HG03457 (cell line): ENCODE measurements around the gene ASB9.
"Not testable (repeated sequence)": the region's sequence is repeated elsewhere in the genome, so short reads cannot be mapped to it uniquely, and the experiment has no call there.

ENCODE experiments used
- ATAC-seq: cut with Tn5 transposase; IDR thresholded peaks from one replicate; pipeline ENCODE4 v1.9.1; 2021; ENCODE audit warnings: moderate number of reproducible peaks; ENCODE audit not compliant: unreplicated experiment

The ASB9 gene

DNA sequence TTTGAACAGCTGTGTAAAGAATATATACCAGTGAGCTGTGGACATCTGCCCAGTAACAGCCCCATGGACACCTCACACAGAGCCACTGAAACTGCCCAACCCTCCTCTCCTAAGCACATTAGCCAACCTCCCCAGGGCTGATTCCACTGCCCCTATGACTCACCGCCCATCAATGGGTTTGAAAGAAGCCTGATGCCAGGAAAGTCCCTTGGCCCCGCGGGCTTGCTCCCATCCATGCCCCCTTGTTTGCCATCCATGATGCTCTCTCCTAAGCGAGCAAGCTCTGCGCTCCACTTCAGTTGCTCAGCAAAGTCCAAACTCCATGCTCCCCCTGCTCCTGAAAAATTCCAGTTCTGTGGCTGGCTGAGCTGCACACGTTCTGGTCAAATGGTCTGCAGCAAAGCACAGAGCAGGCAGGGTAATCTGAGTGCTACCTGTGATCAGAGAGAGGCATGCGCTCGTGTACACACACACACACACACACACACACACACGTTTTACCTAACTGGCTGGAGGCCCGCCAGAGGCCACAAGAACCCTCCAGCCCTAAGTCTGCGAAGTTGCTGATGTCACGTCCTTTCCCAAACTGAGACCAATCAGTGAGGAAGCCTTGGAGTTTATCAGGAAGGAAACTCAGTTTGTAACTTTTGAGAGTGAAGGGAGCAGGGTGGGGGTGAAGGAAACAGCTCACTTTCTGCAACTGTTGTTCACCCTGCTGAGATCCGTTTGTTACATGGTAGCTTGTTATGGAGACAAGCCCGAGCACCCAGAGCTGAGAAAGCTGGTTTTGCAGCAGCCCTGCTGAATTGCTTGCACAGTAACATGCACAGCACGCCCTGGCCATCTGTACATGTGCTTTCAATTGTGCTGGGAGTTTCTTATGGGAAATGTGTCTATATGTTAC lies at the start of gene ASB9:
Gene ASB9, minus strand, starts transcription at position 466 of the 904 bp plus-strand sequence. Its CDS starts 209 bp downstream, at position 257.
- ATAC-seq = no peak

DNA sequence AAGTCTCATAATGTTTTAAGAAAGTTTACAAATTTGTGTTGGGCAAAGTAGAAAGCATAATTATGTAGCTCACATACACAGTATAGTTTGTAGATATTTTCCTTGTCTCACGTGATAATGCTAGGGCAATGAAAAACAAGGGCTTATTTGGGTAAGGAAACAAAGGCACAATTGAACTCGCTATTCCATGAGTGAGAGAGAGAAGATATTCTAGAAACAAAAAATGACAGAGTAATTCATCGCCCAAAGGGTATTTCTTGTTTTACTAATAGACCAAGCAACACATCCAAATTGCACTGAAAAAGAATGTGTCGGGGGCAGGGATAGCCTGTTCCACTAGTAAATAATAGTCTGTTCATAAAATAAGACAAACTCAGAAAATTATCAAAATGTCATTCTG lies 49.2 kb upstream of the ASB9 start:
- ATAC-seq = no peak

DNA sequence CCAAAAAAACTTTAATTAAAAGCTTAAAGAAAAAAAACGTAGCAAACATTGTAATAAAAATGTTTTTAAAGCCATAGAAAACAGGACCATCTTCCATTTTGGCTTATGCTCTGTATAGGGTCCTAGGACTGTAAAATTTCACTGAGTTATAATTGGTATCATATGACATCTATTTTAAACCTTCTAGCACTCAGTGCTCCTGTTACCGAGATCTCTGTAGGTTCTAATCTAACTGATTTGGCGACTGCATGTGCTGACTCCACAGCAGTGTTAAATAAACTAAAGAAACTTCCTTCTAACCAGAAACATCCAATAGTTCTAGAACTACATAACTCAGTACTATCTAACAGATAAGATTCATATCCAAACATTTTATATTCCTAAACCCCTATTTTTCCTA lies 45.6 kb upstream of the ASB9 start, which contains the start of gene ASB11:
Gene ASB11, minus strand, starts transcription at position 132 of the 400 bp plus-strand sequence. Its CDS starts 35 bp downstream, at position 97.
- ATAC-seq = no peak

GRCh38 chrX:15314472-15314871 lies 44.6 kb upstream of the ASB9 start:
- no peak for ATAC-seq

DNA sequence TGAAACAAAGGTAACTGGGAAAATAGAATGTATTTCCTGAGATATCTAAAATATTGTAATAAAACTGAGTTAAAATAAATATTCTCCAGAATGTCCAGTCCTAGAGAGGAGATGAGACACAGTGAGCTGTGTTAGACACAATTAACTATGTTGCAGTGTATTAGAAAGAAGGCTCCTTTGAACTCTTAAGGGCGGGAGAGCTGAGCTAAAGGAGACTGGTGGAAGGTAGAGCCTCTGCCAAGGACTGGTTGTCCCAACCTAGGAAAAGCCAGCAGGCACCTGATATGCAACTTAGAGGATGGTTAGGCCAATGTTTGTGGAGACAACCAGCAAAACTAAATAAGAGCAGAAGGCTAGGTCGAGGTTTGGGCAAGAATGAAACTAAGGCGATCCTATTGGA lies 41.2 kb upstream of the ASB9 start:
- ATAC-seq = no peak

DNA sequence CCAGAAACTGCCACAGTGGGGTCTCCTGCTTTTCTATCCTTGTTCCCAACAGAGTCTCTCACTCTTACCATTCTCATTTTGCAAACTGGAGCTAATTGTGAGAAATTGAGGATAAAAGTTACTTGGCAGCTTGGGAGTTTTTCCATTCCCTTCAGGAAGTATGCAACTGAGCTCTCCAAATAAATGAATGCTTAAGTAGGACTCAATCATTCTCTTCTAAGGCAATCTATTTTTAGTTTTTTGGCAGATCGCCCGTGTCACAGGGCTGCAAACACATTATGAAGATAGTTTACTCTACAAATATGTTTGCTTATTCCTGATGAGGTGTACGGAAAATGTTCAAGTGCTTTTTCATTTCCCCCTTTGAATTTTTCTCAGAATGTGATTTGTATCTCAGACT lies 40.2 kb upstream of the ASB9 start:
- no peak for ATAC-seq

DNA sequence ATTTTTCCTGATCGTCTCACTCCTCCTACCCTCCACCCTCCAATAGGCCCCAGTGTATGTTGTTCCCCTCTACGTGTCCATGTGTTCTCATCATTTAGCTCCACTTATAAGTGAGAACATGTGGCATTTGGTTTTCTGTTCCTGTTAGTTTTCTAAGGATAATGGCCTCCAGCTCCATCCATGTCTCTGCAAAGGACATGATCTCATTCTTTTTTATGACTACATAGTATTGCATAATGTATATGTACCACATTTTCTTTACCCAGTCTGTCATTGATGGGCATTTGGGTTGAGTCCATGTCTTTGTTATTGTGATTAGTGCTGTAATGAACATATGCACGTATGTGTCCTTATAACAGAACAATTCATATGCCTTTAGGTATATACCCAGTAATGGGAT lies 36.0 kb upstream of the ASB9 start:
- not testable (repeated sequence) for ATAC-seq

GRCh38 chrX:15301924-15302323 lies 32.0 kb upstream of the ASB9 start:
- ATAC-seq = no peak

DNA sequence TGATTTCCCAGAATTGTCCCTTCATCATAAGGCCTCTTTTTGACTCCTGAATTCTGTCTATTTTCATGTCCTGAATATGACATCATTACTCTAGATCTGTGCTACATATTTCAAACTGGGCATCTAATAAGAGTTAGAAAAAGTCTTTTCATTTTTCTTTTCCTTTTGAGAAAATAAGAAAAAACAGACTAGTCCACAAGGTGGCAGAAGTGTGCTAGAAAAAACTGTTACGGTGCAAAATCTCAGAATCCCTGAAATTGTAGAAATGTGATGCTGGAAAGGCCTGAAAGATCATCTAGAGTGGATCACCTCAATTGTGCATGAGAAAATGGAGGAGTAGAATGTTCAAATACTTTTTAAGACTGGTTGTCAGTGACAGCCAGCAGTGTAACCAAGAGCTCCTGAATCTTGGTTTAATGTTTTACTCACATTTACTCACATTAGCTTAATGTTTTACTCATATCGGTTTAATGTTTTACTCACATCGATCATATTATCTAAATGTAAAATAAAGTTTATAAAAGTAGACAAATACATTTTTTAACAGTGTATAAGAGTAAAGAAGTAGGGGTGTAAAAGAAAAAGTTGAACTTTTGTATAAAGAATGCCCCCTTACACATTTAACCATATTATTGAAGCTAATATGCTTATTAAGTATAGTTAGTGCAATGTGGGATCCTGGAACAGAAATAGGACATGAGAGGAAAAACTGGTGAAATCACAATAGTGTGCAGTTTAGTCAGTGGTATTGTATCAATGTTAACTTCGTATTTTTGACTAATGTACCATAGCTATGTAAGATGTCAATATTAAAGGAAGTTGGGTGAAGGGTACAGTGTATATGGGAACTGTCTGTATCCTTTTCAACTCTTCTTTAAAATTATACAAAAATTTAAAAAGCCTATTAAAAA lies 30.3 kb upstream of the ASB9 start:
- no peak for ATAC-seq

DNA sequence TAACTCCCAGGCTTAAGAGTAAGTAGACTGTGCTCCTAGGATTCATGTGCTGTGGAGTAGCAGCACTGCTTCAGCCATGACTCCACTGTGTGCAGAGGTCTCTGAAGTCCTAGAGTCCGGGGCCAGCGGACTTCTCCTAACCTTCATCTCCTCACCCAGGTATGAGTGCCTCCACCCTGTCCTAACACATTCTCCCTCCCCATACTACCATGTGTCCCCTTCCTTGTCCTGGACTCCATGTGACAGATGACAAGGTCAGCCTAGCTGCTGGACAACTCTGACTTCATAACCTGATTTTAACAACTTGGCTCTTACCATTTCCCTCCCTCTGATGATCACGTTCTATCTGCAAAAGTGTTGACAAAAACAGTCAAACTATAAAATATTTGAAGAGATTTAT lies 28.9 kb upstream of the ASB9 start:
- no peak for ATAC-seq

DNA sequence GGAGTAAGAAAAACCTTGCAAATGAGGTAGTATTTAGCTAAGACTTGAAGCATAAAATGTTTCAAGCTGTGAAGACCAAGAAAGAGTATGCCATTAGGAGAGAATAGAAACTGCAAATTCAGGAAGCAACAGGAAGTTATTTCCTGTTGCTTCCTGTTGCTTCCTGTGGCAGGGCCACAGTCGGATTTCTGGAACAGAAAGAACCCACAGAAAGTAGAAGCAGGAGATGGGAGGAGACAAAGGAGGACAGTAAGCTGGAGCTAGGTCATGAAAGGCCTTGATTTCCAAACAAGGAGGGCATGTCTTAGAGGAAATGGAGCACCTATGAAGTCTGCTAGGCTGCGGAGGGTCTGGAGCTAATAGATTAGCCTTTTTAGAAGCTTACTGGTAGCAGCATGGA lies 28.3 kb upstream of the ASB9 start:
- no peak for ATAC-seq

- no peak for ATAC-seq
These were observed 23.6 kb upstream of the ASB9 start for GRCh38 chrX:15293451-15293850.

DNA sequence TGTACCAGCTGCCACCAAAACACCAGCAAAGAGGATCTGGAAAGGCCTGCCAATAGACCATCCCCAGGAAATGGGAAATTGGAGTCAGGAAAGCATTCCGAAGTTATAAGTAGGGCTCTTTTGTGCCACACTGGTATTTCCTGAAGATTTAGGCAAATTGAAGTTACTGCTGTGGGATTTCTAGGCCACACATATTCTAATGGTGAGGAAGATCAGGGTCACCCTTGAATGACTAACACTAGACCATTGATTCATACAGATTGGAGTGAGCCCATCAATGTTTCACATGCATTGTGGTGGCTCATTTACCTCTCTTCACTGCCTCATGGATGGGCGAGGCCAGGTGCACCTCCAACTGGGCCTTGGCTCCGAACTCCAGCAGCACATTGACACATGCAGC lies 23.0 kb upstream of the ASB9 start:
- ATAC-seq = no peak

DNA sequence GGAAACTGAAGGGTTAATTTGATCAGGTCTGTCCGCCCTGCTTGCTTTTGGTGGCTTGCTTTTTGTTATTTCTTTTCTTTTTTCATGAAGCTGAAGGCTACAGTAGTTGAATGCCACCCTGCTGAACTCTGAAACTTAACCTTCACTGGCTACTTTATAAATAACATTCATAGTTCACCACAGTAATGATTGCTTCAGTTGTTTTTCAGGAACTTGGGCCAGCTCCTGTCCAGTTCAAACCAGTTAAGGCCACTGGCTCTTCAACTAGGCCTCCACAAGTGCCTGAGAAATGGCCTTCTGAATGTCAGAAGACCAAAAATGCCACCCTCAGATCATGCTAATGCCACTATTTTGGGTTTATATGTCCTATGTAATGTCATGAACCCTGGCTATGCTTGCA lies 7.7 kb upstream of the ASB9 start:
- ATAC-seq = no peak

GRCh38 chrX:15274946-15275345 lies 5.1 kb upstream of the ASB9 start:
- no peak for ATAC-seq

GRCh38 chrX:15273275-15273674 lies 3.4 kb upstream of the ASB9 start:
- ATAC-seq = not testable (repeated sequence)

DNA sequence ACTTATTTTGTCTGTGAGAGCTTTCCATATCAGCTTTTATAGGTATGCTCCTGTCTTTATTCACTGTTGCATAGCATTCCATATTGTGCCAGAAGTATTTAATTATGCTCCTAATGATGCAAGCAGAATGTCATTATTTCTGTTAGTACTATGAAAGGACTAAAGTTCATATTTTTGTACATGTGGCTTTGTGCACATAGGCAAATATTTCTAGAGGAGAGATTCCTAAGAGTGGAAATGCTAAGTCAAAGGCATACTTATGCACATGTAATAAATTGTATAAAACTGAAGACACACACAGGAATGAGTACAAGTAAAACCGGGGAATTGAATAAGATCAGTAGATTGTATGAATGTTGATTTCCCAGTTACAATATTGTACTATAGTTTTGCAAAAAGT lies 1.9 kb upstream of the ASB9 start:
- ATAC-seq = no peak

DNA sequence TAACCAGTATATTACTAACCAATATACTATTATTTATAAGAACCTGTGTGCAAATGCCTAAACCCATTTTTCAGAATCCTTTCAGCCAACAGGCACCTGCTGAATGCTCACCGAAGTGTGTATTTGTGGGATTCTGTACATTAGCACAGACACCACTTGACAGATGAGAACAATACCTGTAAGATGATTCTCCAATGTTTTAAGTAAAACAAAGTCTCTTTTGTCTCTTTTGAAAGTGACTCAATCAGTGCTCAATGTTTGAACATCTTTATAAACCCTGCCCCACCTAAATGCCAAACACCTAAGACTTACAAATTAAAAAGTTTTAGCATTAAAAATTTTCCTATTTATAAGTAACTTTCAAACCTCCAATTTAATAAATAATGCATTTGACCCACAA lies 763 bp downstream of the ASB9 start:
- ATAC-seq = no peak

GRCh38 chrX:15254852-15255251 lies 15.0 kb downstream of the ASB9 start:
- no peak for ATAC-seq

- no peak for ATAC-seq
These were observed 24.0 kb downstream of the ASB9 start for GRCh38 chrX:15245896-15246295.

- ATAC-seq = no peak
These were observed 25.5 kb downstream of the ASB9 start for GRCh38 chrX:15244421-15244820.
